NT2/D1 (cell line): ENCODE measurements around the gene MRPS10.

ENCODE experiments used
- DNase-seq: peaks from one replicate; pipeline ENCODE4 v3.0.0-alpha.2; 2011; ENCODE audit warnings: low read depth, low spot score
- H3K27me3 ChIP-seq: 2 replicates; pipeline ENCODE4 v1.6.0; 2011; ENCODE audit warnings: mild to moderate bottlenecking; ENCODE audit not compliant: insufficient read length, insufficient read depth
- H3K36me3 ChIP-seq: 2 replicates; pipeline ENCODE4 v1.6.1; 2011; ENCODE audit warnings: mild to moderate bottlenecking, low read length, mixed read lengths; ENCODE audit not compliant: insufficient read depth, insufficient read length
- H3K4me1 ChIP-seq: 2 replicates; pipeline ENCODE4 v1.5.1; 2011; ENCODE audit not compliant: insufficient read depth, insufficient read length
- H3K4me3 ChIP-seq: 2 replicates; pipeline ENCODE4 v1.5.1; 2011; ENCODE audit warnings: low read depth; ENCODE audit not compliant: insufficient read length
- H3K9ac ChIP-seq: 2 replicates; pipeline ENCODE4 v1.6.0; 2011; ENCODE audit warnings: low read depth; ENCODE audit not compliant: insufficient read length
- H3K9me3 ChIP-seq: 2 replicates; pipeline ENCODE4 v1.5.1; 2011; ENCODE audit warnings: mild to moderate bottlenecking, low read length; ENCODE audit not compliant: insufficient read depth
- SUZ12 ChIP-seq: IDR thresholded peaks from 2 replicates; pipeline ENCODE4 v1.6.1; 2011; ENCODE audit not compliant: insufficient read length, insufficient read depth; ENCODE audit errors: extremely low read depth
- YY1 ChIP-seq: IDR thresholded peaks from 2 replicates; pipeline ENCODE4 v1.6.1; 2011; ENCODE audit not compliant: insufficient read length, insufficient read depth
- ZNF274 ChIP-seq: IDR thresholded peaks from 2 replicates; pipeline ENCODE4 v1.6.1; 2011; ENCODE audit warnings: mild to moderate bottlenecking, low read depth, low read length

MRPS10 gene

GRCh38 chr6:42239333-42239732 is 21.7 kb upstream of the MRPS10 start:
- Histone ChIP-seq H3K27me3 (no peaks in the 10 kb centered on the region), H3K36me3 (peaks cover 3% of the 10 kb centered on the region), H3K9me3 (no peaks in the 10 kb centered on the region), H3K4me3 (no peak overlapping the region), H3K9ac (no peak overlapping the region), H3K4me1 (no peaks in the 10 kb centered on the region)
- no peak for TF ChIP-seq ZNF274
- TF ChIP-seq YY1: no peak
- no peak for TF ChIP-seq SUZ12
- DNase-seq: no peak

GRCh38 chr6:42237857-42238256 is 20.2 kb upstream of the MRPS10 start:
- no peak for TF ChIP-seq SUZ12
- no peak for TF ChIP-seq YY1
- no peak for TF ChIP-seq ZNF274
- Histone ChIP-seq H3K4me3 (no peak overlapping the region), H3K9ac (no peak overlapping the region), H3K4me1 (no peaks in the 10 kb centered on the region), H3K36me3 (no peaks in the 10 kb centered on the region), H3K9me3 (no peaks in the 10 kb centered on the region), H3K27me3 (no peaks in the 10 kb centered on the region)
- DNase-seq: no peak

- no peak overlapping the region for H3K4me3 ChIP-seq
- TF ChIP-seq ZNF274: no peak
- no peak for TF ChIP-seq YY1
- no peak for DNase-seq
- H3K9ac ChIP-seq: no peak overlapping the region
- peaks cover 8% of the 10 kb centered on the region for H3K36me3 ChIP-seq
- no peaks in the 10 kb centered on the region for H3K4me1 ChIP-seq
- H3K27me3 ChIP-seq: no peaks in the 10 kb centered on the region
- no peaks in the 10 kb centered on the region for H3K9me3 ChIP-seq
These were observed 19.2 kb upstream of the MRPS10 start for GRCh38 chr6:42236682-42237473.

GRCh38 chr6:42236030-42236429 is 18.4 kb upstream of the MRPS10 start:
- no peak for DNase-seq
- no peaks in the 10 kb centered on the region for H3K9me3 ChIP-seq
- TF ChIP-seq ZNF274: no peak
- TF ChIP-seq YY1: no peak
- no peak for TF ChIP-seq SUZ12
- H3K27me3 ChIP-seq: no peaks in the 10 kb centered on the region
- no peak overlapping the region for H3K4me3 ChIP-seq
- H3K9ac ChIP-seq: no peak overlapping the region
- H3K4me1 ChIP-seq: no peaks in the 10 kb centered on the region
- peaks cover 9% of the 10 kb centered on the region for H3K36me3 ChIP-seq

DNA sequence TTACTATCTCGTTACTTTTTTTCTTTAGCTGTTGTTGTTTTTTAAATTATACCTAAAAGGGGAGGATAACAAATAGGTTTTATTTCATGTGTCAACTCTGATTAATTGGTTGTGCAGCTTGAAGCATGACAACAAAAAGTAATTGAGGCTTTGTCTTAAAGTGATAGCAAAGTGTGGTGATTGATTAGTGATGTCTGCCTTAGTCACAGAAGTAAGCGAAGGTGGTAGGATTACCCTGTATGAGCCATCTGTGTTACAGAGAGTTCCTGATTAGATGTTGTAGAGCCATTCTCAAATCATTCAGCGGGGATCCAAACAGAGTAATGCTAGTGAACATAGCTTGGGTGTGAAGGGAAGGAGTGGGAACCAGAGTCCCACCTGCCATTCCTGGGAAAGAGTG is 14.4 kb upstream of the MRPS10 start:
- H3K9me3 ChIP-seq: no peaks in the 10 kb centered on the region
- DNase-seq: no peak
- peaks cover 18% of the 10 kb centered on the region for H3K36me3 ChIP-seq
- no peak overlapping the region for H3K4me3 ChIP-seq
- TF ChIP-seq ZNF274: no peak
- TF ChIP-seq SUZ12: no peak
- no peak for TF ChIP-seq YY1
- no peaks in the 10 kb centered on the region for H3K27me3 ChIP-seq
- no peaks in the 10 kb centered on the region for H3K4me1 ChIP-seq
- no peak overlapping the region for H3K9ac ChIP-seq

DNA sequence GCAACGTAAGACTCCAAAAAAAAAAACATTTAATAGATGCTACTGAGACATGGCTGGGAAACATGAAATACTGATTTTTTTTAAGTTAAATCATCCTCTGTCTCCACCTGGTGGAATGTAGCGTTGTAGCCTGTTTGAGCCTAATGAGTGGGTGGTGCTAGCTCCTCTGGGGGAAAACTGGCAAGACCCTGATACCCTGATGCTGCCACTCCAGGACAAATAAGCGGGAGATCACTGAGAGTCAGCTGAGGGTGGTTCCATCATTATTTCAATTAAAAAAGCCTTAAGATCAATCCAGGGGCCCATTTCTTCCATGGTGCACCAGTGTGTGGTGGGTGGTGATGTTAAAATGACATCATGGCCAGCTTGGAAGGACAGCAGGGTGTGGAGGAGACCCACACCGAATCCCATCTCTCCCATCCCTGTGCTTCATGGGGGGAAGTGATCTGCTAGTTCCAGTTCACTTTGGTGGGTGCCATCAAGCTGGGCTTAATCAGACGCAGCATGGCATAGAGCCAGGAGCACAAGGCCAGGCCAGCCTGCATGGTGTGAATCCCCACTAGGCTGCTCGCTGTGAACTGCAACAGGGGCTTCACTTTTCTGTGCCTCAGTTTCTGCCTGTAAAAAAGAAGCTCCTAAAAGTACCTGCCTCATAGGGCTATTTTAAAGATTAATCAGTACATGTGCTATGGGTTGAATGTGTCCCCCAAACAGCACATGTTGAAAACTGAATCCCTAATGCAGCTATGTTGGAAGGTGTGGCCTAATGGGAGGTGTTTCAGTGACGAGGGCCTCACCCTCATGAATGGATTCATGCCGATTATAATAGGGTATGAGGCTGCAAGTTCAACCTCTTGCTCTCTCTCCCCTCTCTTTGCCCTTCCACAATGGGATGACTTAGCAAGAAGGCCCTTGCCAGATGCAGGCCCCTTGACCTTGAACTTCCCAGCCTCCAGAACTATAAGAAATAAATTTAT is 13.0 kb upstream of the MRPS10 start:
- TF ChIP-seq YY1 (no peak), ZNF274 (no peak), SUZ12 (no peak)
- Histone ChIP-seq H3K27me3 (no peaks in the 10 kb centered on the region), H3K36me3 (peaks cover 18% of the 10 kb centered on the region), H3K4me1 (no peaks in the 10 kb centered on the region), H3K9me3 (no peaks in the 10 kb centered on the region), H3K4me3 (no peak overlapping the region), H3K9ac (no peak overlapping the region)
- DNase-seq: no peak
